ENCODE results near the gene KRTAP22-1. TPM values are rescaled to one million over a fixed set of nuclear protein-coding genes. Genes with fewer than 3 reads are reported as not detected.

The KRTAP22-1 gene
- total RNA-seq, 1 donor from 2014 or later: not detected

- Mint-ChIP-seq H3K9me3 (ENCODE audit: unreplicated experiment) (no peaks in the 10 kb centered on the region), H3K27ac (ENCODE audit: unreplicated experiment) (no peak overlapping the region), H3K4me1 (ENCODE audit: unreplicated experiment) (peaks cover 8% of the 10 kb centered on the region), H3K27me3 (ENCODE audit: unreplicated experiment) (no peaks in the 10 kb centered on the region), H3K36me3 (ENCODE audit: low read depth, unreplicated experiment) (no peaks in the 10 kb centered on the region), H3K4me3 (ENCODE audit: unreplicated experiment) (no peak overlapping the region)
- TF ChIP-seq CTCF (IDR thresholded peaks at IDR 0.05; ENCODE audit: unreplicated experiment): no peak
- no peak for DNase-seq (ENCODE audit: low spot score)
Observed at GRCh38 chr21:30580132-30580531, 20.8 kb upstream of the KRTAP22-1 start.

- TF ChIP-seq CTCF (IDR thresholded peaks at IDR 0.05; ENCODE audit: unreplicated experiment): no peak
- DNase-seq (ENCODE audit: low spot score): no peak
- Mint-ChIP-seq H3K9me3 (ENCODE audit: unreplicated experiment) (no peaks in the 10 kb centered on the region), H3K27ac (ENCODE audit: unreplicated experiment) (no peak overlapping the region), H3K4me3 (ENCODE audit: unreplicated experiment) (no peak overlapping the region), H3K36me3 (ENCODE audit: low read depth, unreplicated experiment) (no peaks in the 10 kb centered on the region), H3K27me3 (ENCODE audit: unreplicated experiment) (no peaks in the 10 kb centered on the region), H3K4me1 (ENCODE audit: unreplicated experiment) (peaks cover 8% of the 10 kb centered on the region)
Observed at GRCh38 chr21:30582870-30583269, 18.0 kb upstream of the KRTAP22-1 start.

- no peaks in the 10 kb centered on the region for H3K9me3 Mint-ChIP-seq (ENCODE audit: unreplicated experiment)
- no peak for DNase-seq (ENCODE audit: low spot score)
- no peak for TF ChIP-seq CTCF (IDR thresholded peaks at IDR 0.05; ENCODE audit: unreplicated experiment)
- H3K27me3 Mint-ChIP-seq (ENCODE audit: unreplicated experiment): no peaks in the 10 kb centered on the region
- H3K4me1 Mint-ChIP-seq (ENCODE audit: unreplicated experiment): no peaks in the 10 kb centered on the region
- H3K36me3 Mint-ChIP-seq (ENCODE audit: low read depth, unreplicated experiment): no peaks in the 10 kb centered on the region
- H3K4me3 Mint-ChIP-seq (ENCODE audit: unreplicated experiment): no peak within 1 kb of the TSS
- no peak within 1 kb of the TSS for H3K27ac Mint-ChIP-seq (ENCODE audit: unreplicated experiment)
Observed at GRCh38 chr21:30590297-30590696, 10.6 kb upstream of the KRTAP22-1 start, which contains the start of gene KRTAP22-2. TSS of gene KRTAP22-2 (minus strand) at chr21:30590397.

- H3K4me3 Mint-ChIP-seq (ENCODE audit: unreplicated experiment): no peak within 1 kb of the TSS
- H3K36me3 Mint-ChIP-seq (ENCODE audit: low read depth, unreplicated experiment): no peaks in the 10 kb centered on the region
- H3K4me1 Mint-ChIP-seq (ENCODE audit: unreplicated experiment): no peaks in the 10 kb centered on the region
- no peak for DNase-seq (ENCODE audit: low spot score)
- no peak within 1 kb of the TSS for H3K27ac Mint-ChIP-seq (ENCODE audit: unreplicated experiment)
- no peaks in the 10 kb centered on the region for H3K9me3 Mint-ChIP-seq (ENCODE audit: unreplicated experiment)
- H3K27me3 Mint-ChIP-seq (ENCODE audit: unreplicated experiment): no peaks in the 10 kb centered on the region
- no peak for TF ChIP-seq CTCF (IDR thresholded peaks at IDR 0.05; ENCODE audit: unreplicated experiment)
Observed at GRCh38 chr21:30592140-30592539, 8.7 kb upstream of the KRTAP22-1 start, which contains the start of gene KRTAP6-3. TSS of gene KRTAP6-3 (plus strand) at chr21:30592440. CDS start at chr21:30592446, 6 bp downstream.

- no peak for DNase-seq (ENCODE audit: low spot score)
- no peak for TF ChIP-seq CTCF (IDR thresholded peaks at IDR 0.05; ENCODE audit: unreplicated experiment)
- Mint-ChIP-seq H3K4me1 (ENCODE audit: unreplicated experiment) (no peaks in the 10 kb centered on the region), H3K9me3 (ENCODE audit: unreplicated experiment) (no peaks in the 10 kb centered on the region), H3K27me3 (ENCODE audit: unreplicated experiment) (peaks cover 3% of the 10 kb centered on the region), H3K4me3 (ENCODE audit: unreplicated experiment) (no peak within 1 kb of the TSS), H3K36me3 (ENCODE audit: low read depth, unreplicated experiment) (no peaks in the 10 kb centered on the region), H3K27ac (ENCODE audit: unreplicated experiment) (no peak within 1 kb of the TSS)
Observed at GRCh38 chr21:30598802-30599201, 2.1 kb upstream of the KRTAP22-1 start, which contains the start of gene KRTAP6-2. TSS of gene KRTAP6-2 (minus strand) at chr21:30598902. CDS start at chr21:30598874, 28 bp downstream.
